Tracheal epithelial cell (primary cell): ENCODE results near the gene ROPN1B. TPM values are rescaled to one million over a fixed set of nuclear protein-coding genes. Genes with fewer than 3 reads are reported as not detected.

ENCODE experiments used
- total RNA-seq: library from RNA; depleted of rRNA; stranded (reverse); fragments of >200 nt; gene quantifications from 2 replicates; pipeline ENCODE4 v1.2.1, GENCODE V29; 2014

The ROPN1B gene
- 0.24 TPM in 1 of 2 replicates, not detected in the other for total RNA-seq

DNA sequence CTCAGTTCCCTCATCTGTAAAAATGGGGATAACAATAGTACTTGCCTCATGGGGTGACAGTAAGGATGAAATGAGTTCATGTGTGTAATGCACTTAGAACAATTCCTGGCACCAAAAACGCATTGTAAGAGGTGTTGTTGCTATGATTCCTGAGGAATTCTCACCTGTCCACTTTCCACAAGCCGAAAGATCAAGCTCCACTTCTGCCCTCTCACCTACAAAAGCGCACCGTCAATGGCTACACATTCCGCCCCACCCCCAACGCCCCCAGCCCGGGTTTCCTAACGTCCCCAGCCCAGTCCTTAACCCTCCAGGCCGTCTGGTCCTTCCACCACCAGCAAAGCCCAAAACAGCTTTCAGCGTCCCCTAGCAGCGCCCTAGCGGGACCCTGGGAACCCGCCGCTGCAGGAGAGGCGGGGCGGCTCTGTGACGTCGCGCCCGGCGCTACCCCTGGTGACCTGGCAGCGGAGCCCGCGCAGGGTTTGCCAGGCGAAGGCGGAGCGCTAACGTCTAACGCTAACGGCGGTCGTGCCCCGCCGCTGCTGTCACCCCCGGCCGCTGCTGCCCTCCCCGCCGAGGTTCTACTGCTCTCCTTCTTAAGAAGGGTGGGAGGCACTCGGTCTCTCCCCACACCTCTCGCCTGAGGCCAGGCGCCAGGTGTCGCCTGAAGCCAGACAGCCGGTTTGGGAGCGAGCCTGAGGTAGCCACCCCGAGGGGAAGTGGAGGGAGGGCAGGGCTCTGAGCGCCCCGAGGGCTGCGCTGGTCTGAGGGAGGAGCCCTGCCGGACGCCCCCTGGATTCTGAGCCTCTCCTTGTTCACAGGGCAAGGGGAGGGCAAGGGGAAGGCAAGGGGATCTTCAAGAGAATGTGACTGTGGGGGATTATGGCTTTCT is at the start of gene ROPN1B:
ROPN1B (plus strand) TSS at position 478 of the 892 bp plus-strand sequence. CDS start 2,877 bp downstream, outside the sequence.

Other genes starting within 250 kb of the ROPN1B start
- gene SLC41A3, start 114.9 kb downstream of the ROPN1B start, total RNA-seq, result 56.9 and 73.5 TPM in 2 replicates
- gene ALDH1L1, start 211.4 kb downstream of the ROPN1B start, total RNA-seq, result 0.72 and 5.5 TPM in 2 replicates